ENCODE results near the gene CRYAA. TPM values are rescaled to one million over a fixed set of nuclear protein-coding genes. Genes with fewer than 3 reads are reported as not detected.
"Not testable (repeated sequence)": the region's sequence is repeated elsewhere in the genome, so short reads cannot be mapped to it uniquely, and the experiment has no call there.

The CRYAA gene
- total RNA-seq, 4 donors from 2014 or later: not detected

DNA sequence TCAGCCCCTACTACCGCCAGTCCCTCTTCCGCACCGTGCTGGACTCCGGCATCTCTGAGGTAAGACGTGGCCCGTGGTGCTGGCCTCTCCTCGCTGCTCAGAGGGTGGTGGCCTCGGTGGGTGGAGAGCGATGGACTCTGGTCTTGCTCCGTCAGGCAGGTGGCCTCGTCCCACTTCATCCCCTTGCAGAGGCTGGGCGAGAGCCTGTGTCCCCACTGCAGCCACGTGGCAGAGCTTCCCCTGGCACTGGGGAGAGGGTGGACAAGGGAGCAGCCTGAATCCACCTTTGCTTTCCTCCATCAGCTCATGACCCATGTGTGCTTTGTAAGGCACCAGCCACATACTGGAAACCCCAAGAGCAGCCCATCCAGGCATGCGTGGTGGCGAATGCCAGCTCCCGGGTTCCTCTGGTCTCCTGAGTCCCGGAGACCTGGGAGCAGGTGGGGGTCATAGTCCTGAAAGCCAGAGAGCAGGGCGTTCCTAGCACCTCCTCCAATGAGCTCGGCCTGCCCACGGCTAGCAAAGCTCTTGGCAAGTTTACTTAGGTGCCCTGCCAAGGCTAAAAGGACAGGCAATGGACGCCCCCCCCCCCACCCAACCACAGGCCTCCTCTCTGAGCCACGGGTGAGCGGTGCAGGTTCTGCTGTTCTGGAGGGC is 550 bp downstream of the CRYAA start:
- H3K36me3 ChIP-seq, DNase-seq: not testable (repeated sequence)

DNA sequence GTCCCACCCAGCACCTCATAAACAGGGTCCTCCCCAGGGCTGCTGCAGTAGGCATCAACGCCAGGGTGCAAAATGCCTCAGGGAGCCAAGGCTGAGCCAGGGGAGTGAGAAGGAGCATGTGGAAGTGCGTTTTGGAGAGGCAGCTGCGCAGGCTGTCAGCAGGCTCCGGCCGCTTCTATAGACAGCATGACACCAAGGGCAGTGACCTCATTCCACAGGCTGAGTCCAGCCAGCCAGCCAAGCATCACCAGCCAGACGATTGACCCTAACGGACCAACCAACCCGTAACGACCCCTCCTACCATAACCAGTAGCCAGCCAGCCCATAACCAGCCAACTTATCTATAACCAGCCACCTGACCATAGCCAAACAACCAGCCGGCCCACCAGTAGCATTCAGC is 1.1 kb downstream of the CRYAA start:
- not testable (repeated sequence) for H3K4me1 ChIP-seq, DNase-seq, H3K36me3 ChIP-seq, H3K27ac ChIP-seq, H3K27me3 ChIP-seq, H3K9me3 ChIP-seq, H3K4me3 ChIP-seq

More for the DNA sequence above, 550 bp downstream of the CRYAA start:
- not testable (repeated sequence) for H3K27ac ChIP-seq, H3K9me3 ChIP-seq, H3K4me3 ChIP-seq, H3K4me1 ChIP-seq, H3K27me3 ChIP-seq

DNA sequence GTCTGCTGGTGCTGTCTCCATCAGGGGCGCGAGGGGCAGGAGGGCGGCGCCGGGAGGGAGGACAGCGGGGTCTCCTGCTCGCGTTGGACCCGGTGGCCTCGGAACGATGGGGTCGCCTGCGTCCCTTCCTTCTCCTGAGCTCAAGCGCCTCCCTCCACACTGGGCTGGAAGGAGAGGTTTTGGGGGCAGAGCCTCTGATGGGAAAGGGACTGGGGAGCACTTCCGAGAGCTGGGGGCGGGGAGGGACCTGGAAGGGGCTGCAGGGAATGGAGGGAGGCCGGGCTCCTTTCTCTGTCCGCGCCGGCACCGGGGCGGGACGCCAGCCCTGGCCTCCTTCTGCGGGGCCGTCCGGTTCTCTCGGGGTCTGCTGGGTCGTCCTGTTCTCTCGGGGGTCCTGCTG is 4.0 kb downstream of the CRYAA start:
- not testable (repeated sequence) for DNase-seq, H3K4me3 ChIP-seq, H3K9me3 ChIP-seq, H3K27ac ChIP-seq, H3K36me3 ChIP-seq, H3K4me1 ChIP-seq, H3K27me3 ChIP-seq

DNA sequence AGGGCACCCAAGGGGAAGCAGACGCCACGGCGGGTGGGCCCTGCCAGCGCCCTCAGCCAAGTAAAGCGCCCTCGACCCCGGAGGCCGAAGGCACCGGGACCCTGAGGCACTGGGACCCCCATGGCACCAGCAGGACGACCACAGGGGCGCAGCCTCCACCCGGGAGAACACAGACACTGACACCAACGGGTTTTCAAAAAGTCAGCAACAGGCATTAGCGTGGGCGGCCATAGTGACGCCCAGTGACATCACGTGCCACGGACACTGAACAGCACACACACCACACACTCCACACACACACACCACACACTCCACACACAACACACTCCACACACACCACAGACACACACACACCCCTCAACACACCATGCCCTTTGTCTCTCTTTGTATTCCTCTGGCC is 4.6 kb downstream of the CRYAA start:
- DNase-seq, H3K4me1 ChIP-seq, H3K27me3 ChIP-seq, H3K9me3 ChIP-seq, H3K27ac ChIP-seq, H3K4me3 ChIP-seq, H3K36me3 ChIP-seq: not testable (repeated sequence)

DNA sequence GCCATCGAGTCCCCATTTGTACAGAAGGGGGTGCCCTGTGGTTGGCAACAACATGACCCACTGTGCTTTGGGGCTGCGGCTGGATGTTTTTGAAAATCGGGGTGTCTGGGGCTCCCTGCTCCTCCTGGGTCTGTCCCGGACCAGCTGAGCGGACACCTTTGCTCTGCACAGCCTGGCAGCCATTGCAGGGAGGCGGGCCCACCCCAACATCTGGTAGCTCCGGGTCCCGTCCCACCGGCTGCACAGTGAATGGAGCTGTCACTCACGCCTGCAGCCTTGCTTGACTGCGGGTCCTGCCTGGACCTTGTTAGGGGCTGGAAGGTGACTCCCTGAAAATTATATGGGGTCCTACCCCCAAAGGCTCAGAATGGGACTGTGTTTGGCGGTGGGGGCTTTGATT is 5.1 kb downstream of the CRYAA start:
- H3K27me3 ChIP-seq, H3K27ac ChIP-seq, H3K4me1 ChIP-seq, H3K4me3 ChIP-seq, H3K9me3 ChIP-seq, H3K36me3 ChIP-seq, DNase-seq: not testable (repeated sequence)

DNA sequence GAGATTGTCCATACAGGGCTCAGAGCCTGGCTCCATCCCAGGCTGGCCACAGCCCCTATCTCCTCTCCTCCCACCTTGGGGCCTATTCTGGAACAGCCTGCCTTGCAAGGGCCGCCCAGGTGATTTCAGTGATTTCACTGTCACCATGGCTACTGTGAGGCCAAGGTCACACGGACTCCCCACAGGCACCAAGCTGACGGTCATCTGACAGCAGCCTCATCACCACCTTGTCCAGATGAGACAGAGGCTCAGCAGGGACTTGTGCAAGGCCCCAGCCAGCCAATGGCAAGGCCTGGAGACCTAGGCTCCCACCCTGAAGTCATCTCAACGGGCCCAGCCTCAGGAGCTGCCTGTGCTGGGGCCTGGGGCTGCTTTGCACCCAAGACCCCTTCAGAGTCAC is 6.2 kb downstream of the CRYAA start:
- H3K27ac ChIP-seq, H3K9me3 ChIP-seq, H3K36me3 ChIP-seq, H3K27me3 ChIP-seq, H3K4me3 ChIP-seq, H3K4me1 ChIP-seq, DNase-seq: not testable (repeated sequence)

DNA sequence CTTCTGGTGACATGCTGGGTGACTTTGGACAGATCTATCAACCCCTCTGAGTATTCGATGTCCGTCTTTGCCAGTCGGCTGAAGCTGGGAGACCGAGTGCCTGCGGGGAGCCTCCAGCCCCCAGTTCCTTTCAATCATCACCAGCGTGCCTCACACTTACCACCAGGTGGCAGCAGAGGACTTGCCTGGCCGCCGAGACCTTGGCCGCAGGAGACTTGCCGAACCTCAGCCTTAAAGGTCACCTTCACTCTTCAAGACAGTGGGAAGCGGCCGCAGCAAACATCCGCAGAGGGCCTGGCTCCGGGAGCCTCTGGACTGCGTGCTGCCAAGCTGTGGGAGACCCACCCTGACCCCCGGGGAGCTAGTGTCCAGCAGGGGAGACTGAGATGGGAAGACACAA is 7.8 kb downstream of the CRYAA start:
- H3K27ac ChIP-seq, H3K36me3 ChIP-seq, DNase-seq, H3K4me1 ChIP-seq, H3K9me3 ChIP-seq, H3K4me3 ChIP-seq, H3K27me3 ChIP-seq: not testable (repeated sequence)

DNA sequence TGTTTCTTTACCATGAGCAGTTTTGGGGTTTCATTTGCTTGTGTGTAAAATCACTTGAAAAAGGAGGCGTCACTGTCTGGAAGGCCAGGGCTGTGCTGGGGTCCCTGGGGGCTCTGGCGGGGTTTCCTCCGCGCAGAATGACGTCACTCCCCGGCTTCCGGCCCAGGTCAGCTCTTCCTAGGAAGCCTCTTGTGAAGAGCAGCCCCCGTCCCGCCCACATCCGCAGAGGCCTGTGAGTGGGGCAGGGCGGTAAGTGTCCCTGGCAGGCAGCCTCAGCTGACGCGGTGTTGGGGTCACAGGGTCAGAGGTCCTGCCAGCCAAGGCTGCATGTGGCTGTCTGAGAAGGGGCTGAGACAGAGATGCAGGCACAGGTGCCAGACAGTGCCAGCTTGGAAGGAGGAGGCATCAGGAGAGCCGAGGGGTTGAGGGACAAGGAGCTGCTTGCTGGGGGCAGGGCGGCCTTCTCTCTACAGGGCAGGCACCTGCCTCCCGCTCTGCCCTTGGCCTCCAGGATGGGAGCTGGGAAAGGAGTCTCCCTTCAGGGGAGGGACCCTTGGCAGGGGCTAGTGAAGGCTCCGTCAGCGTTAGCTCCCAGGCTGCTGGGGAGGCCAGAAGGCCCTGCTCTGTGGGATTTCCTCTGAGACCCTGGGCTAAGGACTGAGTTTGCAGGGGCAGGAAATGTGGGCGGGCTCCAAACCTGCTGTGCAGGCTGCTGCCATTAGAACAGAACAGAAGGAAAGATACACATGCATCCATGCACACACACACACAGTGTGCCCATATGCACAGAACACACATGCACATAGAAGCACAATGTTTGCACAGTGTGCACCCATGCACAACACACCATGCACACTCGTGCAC is 8.5 kb downstream of the CRYAA start:
- not testable (repeated sequence) for H3K27ac ChIP-seq, H3K4me3 ChIP-seq, DNase-seq, H3K36me3 ChIP-seq, H3K9me3 ChIP-seq, H3K27me3 ChIP-seq, H3K4me1 ChIP-seq

DNA sequence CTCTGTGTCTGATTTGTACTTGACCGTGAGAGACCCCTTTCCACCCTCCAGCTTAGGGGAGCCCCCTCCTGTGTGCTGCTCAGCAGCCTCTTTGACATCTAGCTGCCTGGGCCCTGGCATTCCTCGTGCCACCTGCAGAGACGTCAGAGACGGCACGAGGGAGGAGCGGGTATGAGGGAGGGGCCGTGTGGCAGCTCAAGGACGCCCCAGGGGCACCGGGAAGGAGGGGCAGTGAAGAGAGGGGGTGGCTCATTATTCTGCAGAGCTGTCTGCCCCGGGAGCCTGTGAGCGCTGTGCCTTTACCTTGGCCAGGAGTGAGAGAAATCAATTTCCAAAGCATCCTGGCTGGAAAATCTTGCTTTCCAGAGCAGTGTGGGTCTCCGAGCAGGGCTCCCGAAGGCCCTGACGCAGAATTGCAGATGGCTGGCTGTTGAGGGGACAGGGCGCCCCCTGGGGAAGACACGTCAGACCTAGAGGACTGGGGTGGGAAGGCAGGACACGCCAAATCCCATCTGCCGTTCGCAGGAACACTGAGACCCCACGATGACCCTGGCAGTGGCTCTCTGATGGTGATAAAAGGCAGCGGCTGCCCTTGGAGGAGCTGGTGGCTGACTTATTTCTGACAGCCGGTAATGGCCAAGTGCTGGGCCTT is 9.5 kb downstream of the CRYAA start:
- H3K27ac ChIP-seq, H3K4me3 ChIP-seq, H3K9me3 ChIP-seq, DNase-seq, H3K4me1 ChIP-seq, H3K27me3 ChIP-seq, H3K36me3 ChIP-seq: not testable (repeated sequence)

DNA sequence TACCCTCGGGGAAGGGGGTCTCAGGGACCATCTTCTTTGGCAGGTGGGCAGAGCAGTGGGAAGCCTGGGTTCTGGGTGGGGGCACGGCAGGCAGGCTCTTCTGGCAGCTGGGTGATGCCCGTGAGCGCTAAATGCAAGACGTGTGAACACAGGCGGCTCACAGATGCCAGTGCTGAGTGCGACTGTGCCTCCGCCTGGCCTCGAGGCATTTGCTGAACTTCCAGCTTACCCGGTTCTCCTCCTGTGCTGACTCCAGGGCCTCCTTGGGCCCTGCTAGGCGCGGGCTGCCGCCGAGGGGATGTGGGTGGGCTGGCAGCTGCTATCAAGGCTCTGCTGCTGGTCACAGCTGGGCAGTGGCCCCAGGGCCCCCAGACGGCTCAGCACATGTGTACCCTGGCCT is 12.2 kb downstream of the CRYAA start:
- not testable (repeated sequence) for H3K36me3 ChIP-seq, DNase-seq, H3K27me3 ChIP-seq

DNA sequence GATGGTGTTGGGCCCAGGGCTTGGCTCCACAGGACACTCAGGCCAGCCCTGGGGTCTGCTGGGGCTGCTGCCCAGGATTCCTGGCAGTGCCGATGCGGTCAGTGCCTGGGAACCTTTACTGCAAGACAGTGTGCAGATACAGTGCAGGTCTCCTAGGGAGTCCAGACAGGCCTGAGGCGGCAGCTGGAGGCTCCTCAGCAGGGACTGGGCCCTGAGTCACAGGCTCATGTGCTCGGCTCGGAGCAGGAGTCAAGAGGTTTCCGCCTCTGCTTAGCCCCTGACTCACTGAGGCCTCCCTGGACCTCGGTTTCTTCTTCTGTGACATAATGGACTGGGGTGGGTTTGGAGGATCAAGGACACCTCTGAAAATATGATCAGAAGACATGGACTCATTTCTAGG is 18.5 kb downstream of the CRYAA start:
- not testable (repeated sequence) for H3K27ac ChIP-seq, H3K4me1 ChIP-seq, H3K9me3 ChIP-seq, H3K4me3 ChIP-seq, DNase-seq, H3K27me3 ChIP-seq, H3K36me3 ChIP-seq

More for the DNA sequence above, 12.2 kb downstream of the CRYAA start:
- H3K4me1 ChIP-seq, H3K9me3 ChIP-seq, H3K4me3 ChIP-seq, H3K27ac ChIP-seq: not testable (repeated sequence)
